Measurements from ENCODE around the gene SLC35G2. TPM values are rescaled to one million over a fixed set of nuclear protein-coding genes. Genes with fewer than 3 reads are reported as not detected.

SLC35G2 gene
- polyA plus RNA-seq, 2 of the 4 experiments (the other 2 are of a cell fraction): 17.2 to 34.8 TPM

- TF ChIP-seq, protein P1, sequence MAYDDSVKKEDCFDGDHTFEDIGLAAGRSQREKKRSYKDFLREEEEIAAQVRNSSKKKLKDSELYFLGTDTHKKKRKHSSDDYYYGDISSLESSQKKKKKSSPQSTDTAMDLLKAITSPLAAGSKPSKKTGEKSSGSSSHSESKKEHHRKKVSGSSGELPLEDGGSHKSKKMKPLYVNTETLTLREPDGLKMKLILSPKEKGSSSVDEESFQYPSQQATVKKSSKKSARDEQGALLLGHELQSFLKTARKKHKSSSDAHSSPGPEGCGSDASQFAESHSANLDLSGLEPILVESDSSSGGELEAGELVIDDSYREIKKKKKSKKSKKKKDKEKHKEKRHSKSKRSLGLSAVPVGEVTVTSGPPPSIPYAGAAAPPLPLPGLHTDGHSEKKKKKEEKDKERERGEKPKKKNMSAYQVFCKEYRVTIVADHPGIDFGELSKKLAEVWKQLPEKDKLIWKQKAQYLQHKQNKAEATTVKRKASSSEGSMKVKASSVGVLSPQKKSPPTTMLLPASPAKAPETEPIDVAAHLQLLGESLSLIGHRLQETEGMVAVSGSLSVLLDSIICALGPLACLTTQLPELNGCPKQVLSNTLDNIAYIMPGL (CRISPR knock-in tag; IDR thresholded peaks at IDR 0.05; ENCODE audit: borderline replicate concordance): no peak
- TF ChIP-seq ESRRA (IDR thresholded peaks at IDR 0.05; ENCODE audit: borderline replicate concordance, low read length) (no peak), ZFP36 (IDR thresholded peaks at IDR 0.05; ENCODE audit: borderline replicate concordance, partially characterized antibody) (no peak), HEYL (CRISPR knock-in tag; IDR thresholded peaks at IDR 0.05) (no peak)
Measured at GRCh38 chr3:136788154-136788553, 30.8 kb upstream of the SLC35G2 start (continued).

DNA sequence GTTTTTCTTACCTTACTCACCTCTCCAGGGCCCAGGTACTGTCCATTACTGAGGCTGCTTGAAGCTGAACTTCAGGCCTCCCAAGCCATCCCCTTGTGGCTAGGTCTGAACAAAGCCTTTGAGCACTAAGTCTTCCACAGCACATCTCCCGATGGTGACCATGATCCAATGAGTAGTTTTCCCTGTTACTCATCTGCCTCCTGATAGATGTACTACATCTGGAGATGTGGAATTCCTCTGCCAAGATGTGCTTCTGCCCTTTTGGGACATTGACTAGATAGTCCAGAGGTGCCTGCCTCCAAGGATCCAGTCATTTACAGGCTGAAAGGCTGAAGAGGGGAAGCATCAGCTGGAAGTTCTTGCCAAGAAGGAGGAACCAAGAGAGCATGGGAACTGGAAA lies 28.9 kb upstream of the SLC35G2 start:
- no peak overlapping the region for H3K4me2 ChIP-seq
- H3K27ac ChIP-seq: 0 out of 6 replicates have a peak overlapping the region, but pooled peaks of 1 of the 2 experiments have one; percentile 1
- ChIA-PET CTCF (interaction anchor here (1.7 kb wide), 1 partner anchor 242 kb away, joined by 4 read pairs; no protein-coding TSS in a partner anchor), POLR2A (interaction anchor here (1.9 kb wide), 1 partner anchor 38 kb away, joined by 4 read pairs; the partner anchor contains the start of gene STAG1)
- ATAC-seq (no peak; a peak in 1 of 6 replicates), FAIRE-seq (no peak), DNase-seq (ENCODE audit: low read depth in 1 of 2, low spot score in 1 of 2) (no peak)
- TF ChIP-seq HOXA7 (CRISPR knock-in tag; IDR thresholded peaks at IDR 0.05) (no peak), ZNF302 (CRISPR knock-in tag; IDR thresholded peaks at IDR 0.05) (no peak), KDM5A (IDR thresholded peaks at IDR 0.05) (no peak), FOXS1 (CRISPR knock-in tag; IDR thresholded peaks at IDR 0.05) (no peak), NFE2L2 (conservative IDR thresholded peaks at IDR 0.05; ENCODE audit: low read length) (no peak), TFCP2L1 (CRISPR knock-in tag; IDR thresholded peaks at IDR 0.05) (no peak), POLR2A (IDR thresholded peaks at IDR 0.05; ENCODE audit: low read length) (no peak), RCOR1 (IDR thresholded peaks at IDR 0.05; ENCODE audit: low read depth, low read length) (no peak), E2F6 (IDR thresholded peaks at IDR 0.05; ENCODE audit: borderline replicate concordance, low read depth) (no peak), TP53 (CRISPR knock-in tag; IDR thresholded peaks at IDR 0.05) (no peak)
- TF ChIP-seq, protein P1 (CRISPR knock-in tag; IDR thresholded peaks at IDR 0.05; ENCODE audit: borderline replicate concordance): no peak
- H3K9me3 ChIP-seq: no peaks in the 10 kb centered on the region
- 73% methylated on average over 1 of the region's 1 CpG for WGBS (ENCODE audit: missing lambda C conversion rate)
- no peak overlapping the region for H3K4me3 ChIP-seq
- peaks cover 23% of the 10 kb centered on the region for H3K4me1 ChIP-seq

- no peak for FAIRE-seq
- CTCF ChIA-PET: no interaction called here
- 72% methylated on average over 3 of the region's 3 CpGs for WGBS (ENCODE audit: missing lambda C conversion rate)
- no peak for ATAC-seq
- H3K9me3 ChIP-seq: no peaks in the 10 kb centered on the region
- POLR2A ChIA-PET: interaction anchor here (0.6 kb wide), 1 partner anchor 10 kb away, joined by 3 read pairs; no protein-coding TSS in a partner anchor
- no peak overlapping the region for H3K4me2 ChIP-seq
- no peak overlapping the region for H3K27ac ChIP-seq
- TF ChIP-seq JUNB (IDR thresholded peaks at IDR 0.05) (no peak), SREBF2 (IDR thresholded peaks at IDR 0.05) (no peak), JUN (IDR thresholded peaks at IDR 0.05) (no peak), KDM1A (IDR thresholded peaks at IDR 0.05; ENCODE audit: low read depth) (no peak), REST (IDR thresholded peaks at IDR 0.05) (no peak), ESRRA (IDR thresholded peaks at IDR 0.05; ENCODE audit: borderline replicate concordance, low read length) (no peak), HOXA7 (CRISPR knock-in tag; IDR thresholded peaks at IDR 0.05) (no peak), TP53 (CRISPR knock-in tag; IDR thresholded peaks at IDR 0.05) (no peak), RCOR1 (IDR thresholded peaks at IDR 0.05; ENCODE audit: low read depth, low read length) (no peak), RAD21 (conservative IDR thresholded peaks at IDR 0.05 in 1 of 2, IDR thresholded peaks at IDR 0.05 in 1 of 2) (no peak)
- TF ChIP-seq, protein P2, sequence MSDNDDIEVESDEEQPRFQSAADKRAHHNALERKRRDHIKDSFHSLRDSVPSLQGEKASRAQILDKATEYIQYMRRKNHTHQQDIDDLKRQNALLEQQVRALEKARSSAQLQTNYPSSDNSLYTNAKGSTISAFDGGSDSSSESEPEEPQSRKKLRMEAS (IDR thresholded peaks at IDR 0.05): no peak
- TF ChIP-seq, protein P3, sequence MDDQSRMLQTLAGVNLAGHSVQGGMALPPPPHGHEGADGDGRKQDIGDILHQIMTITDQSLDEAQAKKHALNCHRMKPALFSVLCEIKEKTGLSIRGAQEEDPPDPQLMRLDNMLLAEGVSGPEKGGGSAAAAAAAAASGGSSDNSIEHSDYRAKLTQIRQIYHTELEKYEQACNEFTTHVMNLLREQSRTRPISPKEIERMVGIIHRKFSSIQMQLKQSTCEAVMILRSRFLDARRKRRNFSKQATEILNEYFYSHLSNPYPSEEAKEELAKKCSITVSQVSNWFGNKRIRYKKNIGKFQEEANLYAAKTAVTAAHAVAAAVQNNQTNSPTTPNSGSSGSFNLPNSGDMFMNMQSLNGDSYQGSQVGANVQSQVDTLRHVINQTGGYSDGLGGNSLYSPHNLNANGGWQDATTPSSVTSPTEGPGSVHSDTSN (IDR thresholded peaks at IDR 0.05): no peak
- TF ChIP-seq, protein P4, sequence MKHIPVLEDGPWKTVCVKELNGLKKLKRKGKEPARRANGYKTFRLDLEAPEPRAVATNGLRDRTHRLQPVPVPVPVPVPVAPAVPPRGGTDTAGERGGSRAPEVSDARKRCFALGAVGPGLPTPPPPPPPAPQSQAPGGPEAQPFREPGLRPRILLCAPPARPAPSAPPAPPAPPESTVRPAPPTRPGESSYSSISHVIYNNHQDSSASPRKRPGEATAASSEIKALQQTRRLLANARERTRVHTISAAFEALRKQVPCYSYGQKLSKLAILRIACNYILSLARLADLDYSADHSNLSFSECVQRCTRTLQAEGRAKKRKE (CRISPR knock-in tag; IDR thresholded peaks at IDR 0.05; ENCODE audit: low read depth): no peak
- H3K4me3 ChIP-seq: no peak overlapping the region
- DNase-seq (ENCODE audit: low read depth in 1 of 2, low spot score in 1 of 2): no peak
- H3K4me1 ChIP-seq: peaks cover 23% of the 10 kb centered on the region
Measured at GRCh38 chr3:136790786-136791185, 28.1 kb upstream of the SLC35G2 start.
